ENCODE data around the gene DPP6. TPM values are rescaled to one million over a fixed set of nuclear protein-coding genes. Genes with fewer than 3 reads are reported as not detected.

DPP6 gene
- polyA plus RNA-seq, 1 of the 3 experiments (the other 2 are of a cell fraction), result not detected

GRCh38 chr7:154918741-154919140, 866.5 kb downstream of the DPP6 start:
- Histone ChIP-seq H3F3A (replicated peaks; ENCODE audit: insufficient read depth) (no peaks in the 10 kb centered on the region), H3K4me2 (no peak overlapping the region), H3K9me3 (no peaks in the 10 kb centered on the region), H3K9ac (no peak overlapping the region), H3K79me2 (ENCODE audit: insufficient read depth) (no peaks in the 10 kb centered on the region), H2AFZ (ENCODE audit: low read depth) (no peak overlapping the region), H3K27me3 (ENCODE audit: insufficient read depth) (no peaks in the 10 kb centered on the region), H3K36me3 (replicated peaks in 1 of 2; ENCODE audit: control insufficient read depth in 1 of 2, insufficient read depth in 2 of 2, low read length in 1 of 2) (no peaks in the 10 kb centered on the region), H4K20me1 (ENCODE audit: insufficient read depth) (no peaks in the 10 kb centered on the region), H3K27ac (ENCODE audit: low read depth in 2 of 2, low read length in 1 of 2) (no peak overlapping the region), H3K9me2 (no peaks in the 10 kb centered on the region), H3K4me3 (ENCODE audit: low read depth in 2 of 2, low read length in 1 of 2) (no peak overlapping the region), H3K4me1 (ENCODE audit: control insufficient read depth in 1 of 2, insufficient read depth in 2 of 2, low read depth in 1 of 2, low read length in 1 of 2) (no peaks in the 10 kb centered on the region)
- no peak for DNase-seq
- WGBS (ENCODE audit: low lambda C conversion rate), result 62% methylated on average over 6 of the region's 6 CpGs
- ChIA-PET CTCF (interaction anchor here (1.0 to 2.9 kb wide), 4 partner anchors 9 to 426 kb away, joined by 3 to 25 read pairs (median 7); no protein-coding TSS in a partner anchor), POLR2A (no interaction called here)
- TF ChIP-seq TCF12 (IDR thresholded peaks at IDR 0.05) (no peak), EP300 (IDR thresholded peaks at IDR 0.05; ENCODE audit: borderline replicate concordance in 1 of 2, low read depth in 1 of 2, low read length in 1 of 2) (no peak), NFIC (IDR thresholded peaks at IDR 0.05; ENCODE audit: borderline replicate concordance) (no peak), SMC3 (IDR thresholded peaks at IDR 0.05; ENCODE audit: low read depth, low read length) (no peak), RAD21 (IDR thresholded peaks at IDR 0.05; ENCODE audit: low read length) (no peak), RXRA (IDR thresholded peaks at IDR 0.05; ENCODE audit: borderline replicate concordance, low read depth) (no peak), TEAD4 (IDR thresholded peaks at IDR 0.05; ENCODE audit: borderline replicate concordance, insufficient read depth) (no peak), JUND (IDR thresholded peaks at IDR 0.05) (no peak)
- TF ChIP-seq, protein P1, sequence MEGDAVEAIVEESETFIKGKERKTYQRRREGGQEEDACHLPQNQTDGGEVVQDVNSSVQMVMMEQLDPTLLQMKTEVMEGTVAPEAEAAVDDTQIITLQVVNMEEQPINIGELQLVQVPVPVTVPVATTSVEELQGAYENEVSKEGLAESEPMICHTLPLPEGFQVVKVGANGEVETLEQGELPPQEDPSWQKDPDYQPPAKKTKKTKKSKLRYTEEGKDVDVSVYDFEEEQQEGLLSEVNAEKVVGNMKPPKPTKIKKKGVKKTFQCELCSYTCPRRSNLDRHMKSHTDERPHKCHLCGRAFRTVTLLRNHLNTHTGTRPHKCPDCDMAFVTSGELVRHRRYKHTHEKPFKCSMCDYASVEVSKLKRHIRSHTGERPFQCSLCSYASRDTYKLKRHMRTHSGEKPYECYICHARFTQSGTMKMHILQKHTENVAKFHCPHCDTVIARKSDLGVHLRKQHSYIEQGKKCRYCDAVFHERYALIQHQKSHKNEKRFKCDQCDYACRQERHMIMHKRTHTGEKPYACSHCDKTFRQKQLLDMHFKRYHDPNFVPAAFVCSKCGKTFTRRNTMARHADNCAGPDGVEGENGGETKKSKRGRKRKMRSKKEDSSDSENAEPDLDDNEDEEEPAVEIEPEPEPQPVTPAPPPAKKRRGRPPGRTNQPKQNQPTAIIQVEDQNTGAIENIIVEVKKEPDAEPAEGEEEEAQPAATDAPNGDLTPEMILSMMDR (IDR thresholded peaks at IDR 0.05), result no peak

- no peak overlapping the region for H2AFZ ChIP-seq (ENCODE audit: low read depth)
- H3K9me3 ChIP-seq, result no peaks in the 10 kb centered on the region
- H3K9ac ChIP-seq, result no peak overlapping the region
- POLR2A ChIA-PET, result no interaction called here
- H3K79me2 ChIP-seq (ENCODE audit: insufficient read depth), result no peaks in the 10 kb centered on the region
- H3K4me1 ChIP-seq (ENCODE audit: control insufficient read depth in 1 of 2, insufficient read depth in 2 of 2, low read depth in 1 of 2, low read length in 1 of 2), result no peaks in the 10 kb centered on the region
- CTCF ChIA-PET, result interaction anchor here (1.0 to 2.9 kb wide), 4 partner anchors 8 to 425 kb away, joined by 3 to 25 read pairs (median 8); no protein-coding TSS in a partner anchor
- H3K9me2 ChIP-seq, result no peaks in the 10 kb centered on the region
- H4K20me1 ChIP-seq (ENCODE audit: insufficient read depth), result no peaks in the 10 kb centered on the region
- no peak overlapping the region for H3K4me3 ChIP-seq (ENCODE audit: low read depth in 2 of 2, low read length in 1 of 2)
- WGBS (ENCODE audit: low lambda C conversion rate), result 21% methylated on average over 11 of the region's 11 CpGs
- no peaks in the 10 kb centered on the region for H3K36me3 ChIP-seq (replicated peaks in 1 of 2; ENCODE audit: control insufficient read depth in 1 of 2, insufficient read depth in 2 of 2, low read length in 1 of 2)
- no peak for DNase-seq
- no peak overlapping the region for H3K27ac ChIP-seq (ENCODE audit: low read depth in 2 of 2, low read length in 1 of 2)
- H3K4me2 ChIP-seq, result no peak overlapping the region
- no peaks in the 10 kb centered on the region for H3F3A ChIP-seq (replicated peaks; ENCODE audit: insufficient read depth)
- H3K27me3 ChIP-seq (ENCODE audit: insufficient read depth), result no peaks in the 10 kb centered on the region
- TF ChIP-seq CHD2 (IDR thresholded peaks at IDR 0.05; ENCODE audit: low read length, partially characterized antibody) (no peak), TAF1 (IDR thresholded peaks at IDR 0.05; ENCODE audit: borderline replicate concordance, low read depth, low read length) (no peak), TCF12 (IDR thresholded peaks at IDR 0.05) (no peak), FOXM1 (IDR thresholded peaks at IDR 0.05; ENCODE audit: low read depth) (no peak), ZBTB33 (IDR thresholded peaks at IDR 0.05; ENCODE audit: borderline replicate concordance, low read depth) (no peak), MXI1 (IDR thresholded peaks at IDR 0.05; ENCODE audit: low read depth, low read length) (no peak), POLR2AphosphoS5 (IDR thresholded peaks at IDR 0.05; ENCODE audit: low read depth, low read length) (no peak), RXRA (IDR thresholded peaks at IDR 0.05; ENCODE audit: borderline replicate concordance, low read depth) (no peak), EZH2phosphoT487 (IDR thresholded peaks at IDR 0.05; ENCODE audit: borderline replicate concordance, low read depth) (no peak), NFIC (IDR thresholded peaks at IDR 0.05; ENCODE audit: borderline replicate concordance) (no peak), NRF1 (IDR thresholded peaks at IDR 0.05; ENCODE audit: low read depth, low read length) (no peak), GABPA (IDR thresholded peaks at IDR 0.05; ENCODE audit: low read depth) (no peak), FOSL2 (IDR thresholded peaks at IDR 0.05; ENCODE audit: borderline replicate concordance, low read depth) (no peak)
- TF ChIP-seq, protein P2, sequence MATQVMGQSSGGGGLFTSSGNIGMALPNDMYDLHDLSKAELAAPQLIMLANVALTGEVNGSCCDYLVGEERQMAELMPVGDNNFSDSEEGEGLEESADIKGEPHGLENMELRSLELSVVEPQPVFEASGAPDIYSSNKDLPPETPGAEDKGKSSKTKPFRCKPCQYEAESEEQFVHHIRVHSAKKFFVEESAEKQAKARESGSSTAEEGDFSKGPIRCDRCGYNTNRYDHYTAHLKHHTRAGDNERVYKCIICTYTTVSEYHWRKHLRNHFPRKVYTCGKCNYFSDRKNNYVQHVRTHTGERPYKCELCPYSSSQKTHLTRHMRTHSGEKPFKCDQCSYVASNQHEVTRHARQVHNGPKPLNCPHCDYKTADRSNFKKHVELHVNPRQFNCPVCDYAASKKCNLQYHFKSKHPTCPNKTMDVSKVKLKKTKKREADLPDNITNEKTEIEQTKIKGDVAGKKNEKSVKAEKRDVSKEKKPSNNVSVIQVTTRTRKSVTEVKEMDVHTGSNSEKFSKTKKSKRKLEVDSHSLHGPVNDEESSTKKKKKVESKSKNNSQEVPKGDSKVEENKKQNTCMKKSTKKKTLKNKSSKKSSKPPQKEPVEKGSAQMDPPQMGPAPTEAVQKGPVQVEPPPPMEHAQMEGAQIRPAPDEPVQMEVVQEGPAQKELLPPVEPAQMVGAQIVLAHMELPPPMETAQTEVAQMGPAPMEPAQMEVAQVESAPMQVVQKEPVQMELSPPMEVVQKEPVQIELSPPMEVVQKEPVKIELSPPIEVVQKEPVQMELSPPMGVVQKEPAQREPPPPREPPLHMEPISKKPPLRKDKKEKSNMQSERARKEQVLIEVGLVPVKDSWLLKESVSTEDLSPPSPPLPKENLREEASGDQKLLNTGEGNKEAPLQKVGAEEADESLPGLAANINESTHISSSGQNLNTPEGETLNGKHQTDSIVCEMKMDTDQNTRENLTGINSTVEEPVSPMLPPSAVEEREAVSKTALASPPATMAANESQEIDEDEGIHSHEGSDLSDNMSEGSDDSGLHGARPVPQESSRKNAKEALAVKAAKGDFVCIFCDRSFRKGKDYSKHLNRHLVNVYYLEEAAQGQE (IDR thresholded peaks at IDR 0.05; ENCODE audit: low read depth, low read length), result no peak
These were observed 867.4 kb downstream of the DPP6 start for GRCh38 chr7:154919344-154920225.
